GM03348 (cell line): ENCODE results near the gene RPS6KA2.
A peak's percentile ranks its signal among the peaks of the same experiment; 100 is the strongest.
"Not testable (repeated sequence)": the region's sequence is repeated elsewhere in the genome, so short reads cannot be mapped to it uniquely, and the experiment has no call there.

Experiments
- DNase-seq: peaks from one replicate; pipeline ENCODE4 v3.0.0; 2012; ENCODE audit warnings: low spot score

The RPS6KA2 gene

GRCh38 chr6:166591961-166592520, 35.0 kb downstream of the RPS6KA2 start:
- no peak for DNase-seq

GRCh38 chr6:166591026-166591425, 36.0 kb downstream of the RPS6KA2 start:
- DNase-seq, result no peak

DNA sequence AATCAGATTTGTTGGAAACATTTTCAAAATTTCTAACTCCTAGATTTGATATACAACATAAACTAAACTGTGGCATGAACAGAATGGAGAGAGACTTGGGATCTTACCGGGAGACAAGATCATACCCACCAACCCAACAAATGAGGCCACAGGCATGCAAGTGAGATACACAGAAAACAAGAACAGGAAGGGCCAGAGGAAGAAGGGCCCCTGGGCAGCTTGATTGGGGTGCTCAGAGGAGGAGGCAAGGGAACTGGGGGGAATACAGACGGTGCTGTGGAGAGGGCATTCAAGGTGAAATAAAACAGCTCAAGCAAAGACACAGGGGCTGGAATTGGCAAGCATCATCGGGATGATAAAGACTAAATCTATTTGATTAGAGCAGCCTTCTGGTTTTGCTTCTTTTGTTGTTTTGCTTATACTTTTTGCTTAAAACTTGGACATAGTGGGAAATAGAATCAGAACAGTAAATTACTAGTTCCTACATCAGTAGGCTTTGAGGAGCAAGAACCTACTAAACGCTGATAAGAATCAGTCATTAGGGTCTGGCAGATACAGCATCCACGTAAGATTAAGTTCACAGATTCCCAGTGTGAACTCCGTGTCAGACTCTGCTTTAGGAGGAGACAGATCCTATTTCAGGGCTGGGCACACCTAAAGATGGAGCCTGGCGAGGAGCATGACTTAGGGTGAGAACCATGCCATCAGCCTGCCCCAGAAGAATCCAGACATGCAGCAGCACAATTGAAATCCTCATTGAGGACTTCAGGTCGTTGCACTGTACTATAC, 37.1 kb downstream of the RPS6KA2 start:
- no peak for DNase-seq

DNA sequence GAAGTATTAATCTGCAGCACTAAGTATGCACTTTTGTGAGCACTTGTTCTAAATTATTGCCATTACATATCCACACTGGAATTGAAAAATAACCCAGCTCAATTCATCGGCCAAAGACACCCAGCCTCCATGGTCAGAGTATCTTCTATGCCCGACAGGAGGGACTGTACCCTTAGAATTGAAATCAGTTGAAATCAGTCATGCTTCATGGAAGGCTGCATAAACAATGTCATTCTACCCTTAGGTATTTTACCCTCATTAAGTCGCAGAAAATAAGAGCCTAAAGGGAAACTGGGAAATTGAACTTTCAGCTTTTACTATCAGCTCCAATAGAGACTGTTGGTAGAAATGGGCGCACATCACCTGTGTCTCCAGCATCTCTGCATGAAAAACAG, 37.7 kb downstream of the RPS6KA2 start:
- no peak for DNase-seq

- peak; percentile 73 for DNase-seq
Measured at GRCh38 chr6:166588691-166589336, 38.2 kb downstream of the RPS6KA2 start.

DNA sequence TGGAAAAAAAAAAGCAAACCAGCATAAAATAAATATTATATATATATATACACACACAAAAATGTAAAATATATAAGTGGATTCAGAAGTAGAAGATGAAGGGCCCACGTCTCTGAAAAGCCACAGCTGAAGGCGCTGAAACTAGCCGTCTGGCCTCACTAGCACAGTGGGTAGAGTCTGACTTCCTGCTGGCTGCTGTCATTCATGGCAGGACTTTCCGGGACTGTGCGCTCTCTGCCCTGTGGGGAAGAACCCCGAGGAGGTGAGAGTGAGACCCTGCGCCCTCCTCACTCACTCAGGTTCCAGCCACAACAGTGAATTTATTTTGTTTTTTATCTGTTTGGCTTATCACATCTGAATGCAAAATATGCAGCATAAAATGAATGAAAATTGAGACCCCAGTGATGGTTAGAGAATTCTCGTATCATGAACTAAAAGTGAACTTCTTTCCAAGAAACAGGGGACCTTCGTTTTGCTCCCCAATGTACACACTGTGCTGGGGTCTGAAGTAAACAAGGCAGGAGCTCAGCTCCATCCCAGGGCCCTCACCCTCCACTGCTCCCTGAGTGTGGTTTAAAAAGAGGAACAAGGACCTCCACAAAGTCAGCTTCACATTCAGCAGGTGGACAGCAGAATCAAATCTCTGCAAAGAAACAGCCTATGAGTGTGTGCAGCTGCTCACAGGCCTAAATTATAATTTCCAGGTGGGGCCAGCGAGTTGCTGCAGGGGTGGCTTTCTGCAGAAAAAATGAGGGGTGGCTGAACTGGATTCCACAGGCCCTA, 39.2 kb downstream of the RPS6KA2 start:
- DNase-seq, result no peak

GRCh38 chr6:166586424-166587156, 40.5 kb downstream of the RPS6KA2 start, which contains the start of gene RAMACL:
TSS of gene RAMACL (minus strand) at chr6:166586678. CDS start at chr6:166586477, 201 bp downstream.
- no peak for DNase-seq

GRCh38 chr6:166584853-166585429, 42.1 kb downstream of the RPS6KA2 start:
- DNase-seq, result peak; percentile 33

GRCh38 chr6:166584155-166584554, 42.9 kb downstream of the RPS6KA2 start:
- peak; percentile 16 for DNase-seq

DNA sequence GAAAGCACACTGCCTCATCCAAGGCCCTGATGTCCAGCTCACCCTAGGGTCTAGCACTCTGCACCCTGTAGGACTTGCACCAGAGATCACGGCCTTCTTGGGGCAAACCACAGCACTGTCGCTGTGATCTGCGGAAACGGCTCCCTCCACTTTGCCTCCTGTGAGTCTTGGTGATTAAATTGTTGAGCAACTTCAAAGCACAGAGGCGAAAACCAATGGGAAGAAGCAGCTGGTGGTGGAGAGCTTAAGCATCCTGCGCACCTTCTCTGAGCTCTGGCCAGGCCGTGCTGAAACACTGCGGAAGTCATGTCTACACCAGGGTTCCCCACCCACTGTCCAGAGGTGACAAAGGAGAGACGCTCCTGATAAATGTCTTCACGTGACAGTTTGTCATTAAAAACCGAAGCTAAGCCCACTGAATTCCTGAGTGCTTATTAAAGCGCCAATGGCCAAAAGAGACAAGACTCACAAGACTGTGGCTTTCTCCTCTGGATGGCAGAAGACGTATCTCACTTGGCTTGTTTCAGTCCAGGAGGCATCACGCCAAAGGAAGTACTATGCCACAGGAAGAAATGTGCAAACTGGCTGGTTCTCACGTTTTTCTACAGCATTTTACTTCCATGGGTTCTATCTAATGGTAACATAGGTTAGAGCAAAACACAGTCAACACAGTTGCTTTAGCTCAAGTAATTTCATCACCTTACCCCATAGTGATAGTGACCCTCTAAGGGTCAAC, 43.7 kb downstream of the RPS6KA2 start:
- no peak for DNase-seq

- DNase-seq, result no peak
Measured at GRCh38 chr6:166582258-166582657, 44.8 kb downstream of the RPS6KA2 start.

- not testable (repeated sequence) for DNase-seq
Measured at GRCh38 chr6:166581801-166582200, 45.2 kb downstream of the RPS6KA2 start.

GRCh38 chr6:166581091-166581511, 46.0 kb downstream of the RPS6KA2 start:
- DNase-seq, result no peak

- DNase-seq, result peak; percentile 47
Measured at GRCh38 chr6:166580076-166581050, 46.7 kb downstream of the RPS6KA2 start.

DNA sequence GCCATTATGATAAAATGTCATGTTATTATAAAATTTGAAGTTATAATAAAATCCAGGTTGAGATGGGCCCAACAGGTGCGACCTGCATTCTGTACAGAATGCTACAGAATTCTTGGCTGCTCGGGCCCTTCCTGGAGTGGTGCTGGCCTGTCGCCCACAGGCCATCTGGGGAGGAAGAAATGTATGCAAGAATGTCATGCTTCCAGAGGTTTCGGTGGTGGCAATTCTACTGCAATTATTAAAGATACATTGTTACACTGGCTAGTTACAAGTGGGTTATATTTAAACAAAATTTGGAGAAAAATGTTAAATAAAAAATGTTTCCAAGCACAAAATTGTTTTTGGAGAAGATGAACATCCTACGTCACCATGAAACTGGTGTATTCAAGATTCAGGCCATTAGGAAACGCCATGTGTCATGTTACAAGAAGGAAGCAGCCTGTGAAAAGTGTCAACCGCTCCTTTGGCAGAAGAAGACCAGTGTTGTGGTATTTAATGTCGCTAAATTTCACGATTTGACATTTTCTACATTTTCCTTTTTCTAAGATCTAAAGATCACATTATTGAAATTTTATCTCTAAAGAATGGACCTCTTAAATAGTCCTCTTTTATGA, 47.7 kb downstream of the RPS6KA2 start:
- no peak for DNase-seq

DNA sequence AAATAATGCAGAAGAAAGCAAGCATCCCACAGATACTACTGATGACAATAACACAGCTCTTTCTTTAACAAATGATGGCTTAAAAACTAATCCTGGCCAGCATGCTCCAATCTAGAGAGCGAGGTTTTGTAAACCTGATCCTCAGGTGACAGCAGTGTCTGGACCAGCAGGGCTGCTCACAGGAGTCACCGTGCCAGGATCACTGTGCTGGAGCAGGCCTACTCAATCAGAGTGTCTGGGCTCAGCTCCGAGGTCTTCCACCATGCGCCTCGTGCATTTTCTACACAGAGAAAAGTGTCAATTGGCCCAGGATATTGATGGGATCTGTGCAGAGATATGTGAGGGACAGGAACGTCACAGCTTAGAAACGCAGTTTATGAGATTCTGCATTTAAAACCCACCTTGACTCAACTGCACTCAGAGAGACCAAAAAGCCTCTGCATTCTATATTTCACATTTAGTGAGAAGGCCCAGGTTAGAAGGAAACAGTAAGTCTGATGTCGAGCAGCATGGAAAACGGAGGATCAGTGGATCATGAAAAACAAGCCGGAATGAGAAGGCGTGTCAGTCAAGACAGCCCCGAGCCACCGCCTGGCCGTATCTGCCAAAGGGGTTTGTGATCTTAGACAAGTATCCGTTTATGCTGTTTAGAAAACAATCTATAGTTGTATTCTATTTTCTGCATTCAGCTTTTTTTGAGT, 48.4 kb downstream of the RPS6KA2 start:
- DNase-seq, result no peak

DNA sequence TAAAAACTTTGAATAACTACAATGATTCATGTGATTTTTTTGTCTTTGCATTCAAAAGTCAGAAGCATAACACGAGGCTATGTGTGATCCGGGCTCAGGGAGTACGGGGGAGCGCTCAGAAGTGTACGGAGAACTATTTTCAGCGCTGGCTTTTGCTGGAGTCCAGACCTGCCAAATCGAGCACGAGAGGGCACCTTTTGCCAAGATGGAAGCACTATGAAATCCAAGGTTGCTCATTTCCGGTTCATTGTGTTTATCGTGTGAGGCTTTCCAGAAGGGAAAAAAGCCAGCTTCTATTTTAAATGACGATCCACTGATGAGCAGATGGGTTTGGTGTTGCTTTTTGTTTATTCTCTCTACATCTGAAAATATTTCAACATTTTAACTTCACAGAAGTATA, 51.8 kb downstream of the RPS6KA2 start:
- DNase-seq, result peak; percentile 44

GRCh38 chr6:166573511-166574216, 53.4 kb downstream of the RPS6KA2 start:
- DNase-seq, result no peak
